ENCODE measurements around the gene LY6G5C. TPM values are rescaled to one million over a fixed set of nuclear protein-coding genes. Genes with fewer than 3 reads are reported as not detected.

The LY6G5C gene
- total and polyA plus RNA-seq, 2 of the 13 experiments (the other 11 are each of a cell fraction or from before 2014, with no cell fraction given): 0.33 to 0.55 TPM

GRCh38 chr6:31690231-31691077 is 9.6 kb upstream of the LY6G5C start:
- no peaks in the 10 kb centered on the region for H3K79me2 ChIP-seq (ENCODE audit: insufficient read depth, low read length)
- H3K27ac ChIP-seq (ENCODE audit: extremely low read length, insufficient read depth, low read length): no peak overlapping the region
- no peak overlapping the region for H3K9ac ChIP-seq (ENCODE audit: insufficient read depth, low read depth, low read length)
- TF ChIP-seq FOSL2 (CRISPR knock-in tag; IDR thresholded peaks at IDR 0.05): peak; percentile 34; the same call in 1 of the 2 replicates
- TF ChIP-seq ZNF770 (CRISPR knock-in tag; IDR thresholded peaks at IDR 0.05): 0 out of 2 replicates have a peak, but pooled peaks have one; percentile 20
- TF ChIP-seq ATF5 (CRISPR knock-in tag; IDR thresholded peaks at IDR 0.05; ENCODE audit: low read depth): no peak
- TF ChIP-seq XRCC5 (optimal IDR thresholded peaks at IDR 0.05; ENCODE audit: low read length): peak; percentile 37
- no peak for FAIRE-seq
- no peak overlapping the region for H2AFZ ChIP-seq (ENCODE audit: low read length)
- no peaks in the 10 kb centered on the region for H3K9me3 ChIP-seq (ENCODE audit: low read length)
- in situ Hi-C loops (cut with HindIII; ENCODE audit: extremely low pct_ligation_motif_present, low pct_unique_long_range_greater_than_20kb): no loop called here
- ATAC-seq: no peak; the same call in 2 of the 3 replicates
- BruUV-seq (replicated peaks): no TSS peak
- ChIA-PET POLR2A (interaction anchor here (0.5 to 4.9 kb wide), 4 partner anchors 12 to 77 kb away, joined by 3 to 22 read pairs (median 4); partner anchors contain the start of gene ABHD16A), CTCF (ENCODE audit: low intra/inter-chr PET ratio, low total read pairs) (interaction anchor here (0.5 to 1.2 kb wide), 2 partner anchors 10 kb away, joined by 3 to 5 read pairs; partner anchors contain the start of gene LY6G5C)
- DNase-seq (ENCODE audit: low spot score): no peak
- no peaks in the 10 kb centered on the region for H4K20me1 ChIP-seq (ENCODE audit: insufficient read depth, low read length)
- peaks cover 12% of the 10 kb centered on the region; the same call in 1 of the 2 replicates for H3K4me1 ChIP-seq (ENCODE audit: insufficient read depth, low read length)
- no peak overlapping the region for H3K4me3 ChIP-seq (replicated peaks in 1 of 3; ENCODE audit: insufficient read depth in 1 of 3, low read depth in 2 of 3, low read length in 3 of 3)
- no peaks in the 10 kb centered on the region for H3K27me3 ChIP-seq (ENCODE audit: control insufficient read depth in 1 of 2, insufficient read depth in 2 of 2, low read length in 2 of 2)
- no peak overlapping the region for H3K4me2 ChIP-seq (ENCODE audit: low read depth, low read length)
- WGBS (ENCODE audit: low lambda C conversion rate): 86% methylated on average over 10 of the region's 10 CpGs
- intact Hi-C loops (cut with micrococcal nuclease; ENCODE audit: unreplicated experiment): no loop called here
- peaks cover 60 to 73% of the 10 kb centered on the region in 2 experiments for H3K36me3 ChIP-seq (replicated peaks in 1 of 2; ENCODE audit: control insufficient read depth in 1 of 2, insufficient read depth in 2 of 2, low read length in 2 of 2)
